LNCAP (cell line): ENCODE measurements around the gene HPCAL1.

ENCODE experiments used
- CTCF ChIP-seq: fragments of 450-650 bp; IDR thresholded peaks from 2 replicates; pipeline ENCODE4 v1.5.1; 2017; ENCODE audit warnings: mild to moderate bottlenecking

Gene HPCAL1

GRCh38 chr2:10372203-10372861, 69.6 kb downstream of the HPCAL1 start:
- TF ChIP-seq CTCF = no peak

GRCh38 chr2:10372862-10373240, 70.1 kb downstream of the HPCAL1 start:
- TF ChIP-seq CTCF = no peak

- TF ChIP-seq CTCF = no peak
These were observed 71.2 kb downstream of the HPCAL1 start for GRCh38 chr2:10373931-10374330.

GRCh38 chr2:10374362-10374943, 71.7 kb downstream of the HPCAL1 start:
- no peak for TF ChIP-seq CTCF

GRCh38 chr2:10375570-10376281, 73.0 kb downstream of the HPCAL1 start:
- TF ChIP-seq CTCF = no peak

- TF ChIP-seq CTCF = no peak
These were observed 74.5 kb downstream of the HPCAL1 start for GRCh38 chr2:10377052-10377746.

GRCh38 chr2:10377747-10378085, 75.0 kb downstream of the HPCAL1 start:
- TF ChIP-seq CTCF = no peak
